CD8-positive, alpha-beta memory T cell (primary cell): ENCODE data around the gene GCN1. TPM values are rescaled to one million over a fixed set of nuclear protein-coding genes. Genes with fewer than 3 reads are reported as not detected.
A peak's percentile ranks its signal among the peaks of the same experiment; 100 is the strongest.

Experiments used
- CTCF ChIA-PET: fragments of 350-600 bp; sonication (Branson Sonifier 250); formaldehyde crosslinking; loops from one replicate; lab custom pipeline; 2021; ENCODE audit warnings: antibody characterized with exemption; lab: Charles Lee
- POLR2A ChIA-PET: fragments of 350-600 bp; sonication (Branson Sonifier 250); formaldehyde crosslinking; loops from one replicate; lab custom pipeline; 2021; ENCODE audit warnings: antibody characterized with exemption; lab: Charles Lee
- DNase-seq, 5 donors: peaks; one replicate each; pipeline versions ENCODE4 v3.0.0 to v3.0.0-alpha.2; 2020 to 2022; ENCODE audit warnings: mixed read lengths in 1 of 5
- H3K27ac ChIP-seq: one replicate; pipeline ENCODE4 v1.7.0; 2013; ENCODE audit warnings: low read depth, mild to moderate bottlenecking, low read length, moderate library complexity
- H3K27me3 ChIP-seq: 2 replicates; pipeline ENCODE4 v1.7.0; 2013; ENCODE audit warnings: low read length, mild to moderate bottlenecking; ENCODE audit not compliant: insufficient read depth, poor library complexity, severe bottlenecking
- H3K36me3 ChIP-seq: 2 replicates; pipeline ENCODE4 v1.7.0; 2013; ENCODE audit warnings: mild to moderate bottlenecking, low read length, moderate library complexity; ENCODE audit not compliant: insufficient read depth
- H3K4me1 ChIP-seq: 2 replicates; pipeline ENCODE4 v1.7.0; 2013; ENCODE audit warnings: mild to moderate bottlenecking, low read length, moderate library complexity; ENCODE audit not compliant: insufficient read depth
- H3K4me3 ChIP-seq: 2 replicates; pipeline ENCODE4 v1.7.0; 2013; ENCODE audit warnings: mild to moderate bottlenecking, low read length
- H3K9me3 ChIP-seq: 2 replicates; pipeline ENCODE4 v1.7.0; 2013; ENCODE audit warnings: mild to moderate bottlenecking, low read length
- H3K27ac Mint-ChIP-seq, 8 donors: one replicate each; pipeline ENCODE4 v1.8.0; 2020 to 2021; ENCODE audit warnings: mixed read lengths in 8 of 8, mild to moderate bottlenecking in 6 of 8, inconsistent platforms in 3 of 8, moderate library complexity in 3 of 8
- H3K27me3 Mint-ChIP-seq, 2 donors: one replicate each; pipeline ENCODE4 v1.8.0; 2020 to 2021; ENCODE audit warnings: mixed read lengths in 2 of 2, mild to moderate bottlenecking in 1 of 2, moderate library complexity in 1 of 2
- H3K36me3 Mint-ChIP-seq, 3 donors: one replicate each; pipeline ENCODE4 v1.8.0; 2020 to 2021; ENCODE audit warnings: mixed read lengths in 3 of 3, inconsistent platforms in 1 of 3, mild to moderate bottlenecking in 1 of 3
- H3K4me1 Mint-ChIP-seq, 3 donors: one replicate each; pipeline ENCODE4 v1.8.0; 2020 to 2021; ENCODE audit warnings: mixed read lengths in 3 of 3, inconsistent platforms in 1 of 3, mild to moderate bottlenecking in 1 of 3
- H3K4me3 Mint-ChIP-seq, 7 donors: one replicate each; pipeline ENCODE4 v1.8.0; 2020 to 2021; ENCODE audit warnings: mixed read lengths in 7 of 7, mild to moderate bottlenecking in 6 of 7, moderate library complexity in 4 of 7, inconsistent platforms in 2 of 7
- H3K9me3 Mint-ChIP-seq, 5 donors: one replicate each; pipeline ENCODE4 v1.8.0; 2020 to 2022; ENCODE audit warnings: mixed read lengths in 5 of 5, mild to moderate bottlenecking in 3 of 5, moderate library complexity in 2 of 5, inconsistent platforms in 1 of 5
- polyA plus RNA-seq: library from polyadenylated mRNA; unstranded; fragments of 300-500 nt; fragmentation: Illumina TruSeq; gene quantifications from one replicate; pipeline ENCODE4 v1.2.3, GENCODE V29; 2021
- total RNA-seq, 2 experiments: library from RNA; stranded (reverse); gene quantifications; one replicate each; pipeline ENCODE4 v1.2.3, GENCODE V29; 2021

GCN1 gene
- total and polyA plus RNA-seq, 3 experiments from 2014 or later, result 30.0 to 157 (median 150) TPM

DNA sequence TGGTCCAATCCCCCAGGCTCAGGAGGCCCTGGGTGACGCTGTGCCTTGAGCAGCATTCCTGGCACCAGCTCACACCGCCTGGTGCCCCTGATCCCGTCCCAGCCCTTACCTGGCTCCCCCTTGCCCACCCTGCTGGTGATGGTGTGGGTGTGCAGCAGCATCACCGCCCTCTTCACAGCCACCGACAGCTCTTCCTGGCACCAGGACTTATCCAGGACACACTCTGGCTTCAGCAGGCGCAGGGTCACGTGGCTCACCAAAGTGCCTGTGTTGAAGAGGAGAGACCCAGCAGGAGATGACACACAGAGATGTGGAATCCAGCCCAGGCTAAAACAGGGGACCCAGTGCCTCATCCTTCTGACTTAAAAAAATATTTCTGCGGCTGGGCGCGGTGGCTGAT is 36.2 kb downstream of the GCN1 start:
- no peaks in the 10 kb centered on the region for H3K27me3 Mint-ChIP-seq
- no peak for DNase-seq
- Histone ChIP-seq H3K27me3 (no peaks in the 10 kb centered on the region), H3K36me3 (peaks cover 79% of the 10 kb centered on the region), H3K9me3 (no peaks in the 10 kb centered on the region), H3K4me1 (no peaks in the 10 kb centered on the region), H3K4me3 (no peak overlapping the region), H3K27ac (no peak overlapping the region)
- ChIA-PET POLR2A (interaction anchor here (0.6 kb wide), 1 partner anchor 1791 kb away, joined by 6 read pairs; no protein-coding TSS in a partner anchor), CTCF (no interaction called here)
- H3K9me3 Mint-ChIP-seq, result no peaks in the 10 kb centered on the region
- peaks cover 13 to 17% (median 16%) of the 10 kb centered on the region in 3 donors for H3K4me1 Mint-ChIP-seq
- peak overlapping the region in 1 of 8 donors; percentile 32 for H3K27ac Mint-ChIP-seq
- H3K4me3 Mint-ChIP-seq, result no peak overlapping the region
- H3K36me3 Mint-ChIP-seq, result peaks cover 8 to 99% (median 13%) of the 10 kb centered on the region in 3 donors

DNA sequence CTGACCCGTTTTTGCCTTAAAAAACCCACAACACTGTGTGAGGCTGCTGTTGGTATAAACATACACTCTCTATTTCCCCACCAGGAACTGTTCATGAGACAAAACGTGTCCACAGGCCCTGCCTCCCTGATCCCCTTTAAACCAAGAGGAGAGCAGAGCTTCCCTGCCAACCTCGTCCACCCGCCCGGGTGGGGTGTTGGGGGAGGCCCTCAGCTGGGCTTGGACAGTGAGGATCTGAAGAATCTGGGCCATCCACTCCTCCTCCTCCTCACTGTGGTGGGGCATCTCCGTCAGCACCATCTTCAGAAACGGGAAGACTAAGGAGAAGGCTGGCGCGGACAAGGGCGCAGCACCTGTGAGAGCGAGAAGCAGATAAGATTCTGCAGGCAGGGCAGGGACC is 36.8 kb downstream of the GCN1 start:
- Mint-ChIP-seq H3K36me3 (peaks cover 8 to 99% (median 15%) of the 10 kb centered on the region in 3 donors), H3K9me3 (no peaks in the 10 kb centered on the region), H3K27ac (peak overlapping the region in 2 of 8 donors; percentile 32 to 42), H3K4me3 (no peak overlapping the region), H3K27me3 (no peaks in the 10 kb centered on the region), H3K4me1 (peaks cover 13 to 17% (median 16%) of the 10 kb centered on the region in 3 donors)
- Histone ChIP-seq H3K4me3 (no peak overlapping the region), H3K9me3 (no peaks in the 10 kb centered on the region), H3K27me3 (no peaks in the 10 kb centered on the region), H3K36me3 (peaks cover 79% of the 10 kb centered on the region), H3K4me1 (no peaks in the 10 kb centered on the region), H3K27ac (no peak overlapping the region)
- POLR2A ChIA-PET, result interaction anchor here (0.6 kb wide), 2 partner anchors 31 to 1791 kb away, joined by 3 to 6 read pairs; no protein-coding TSS in a partner anchor
- CTCF ChIA-PET, result no interaction called here
- no peak for DNase-seq

DNA sequence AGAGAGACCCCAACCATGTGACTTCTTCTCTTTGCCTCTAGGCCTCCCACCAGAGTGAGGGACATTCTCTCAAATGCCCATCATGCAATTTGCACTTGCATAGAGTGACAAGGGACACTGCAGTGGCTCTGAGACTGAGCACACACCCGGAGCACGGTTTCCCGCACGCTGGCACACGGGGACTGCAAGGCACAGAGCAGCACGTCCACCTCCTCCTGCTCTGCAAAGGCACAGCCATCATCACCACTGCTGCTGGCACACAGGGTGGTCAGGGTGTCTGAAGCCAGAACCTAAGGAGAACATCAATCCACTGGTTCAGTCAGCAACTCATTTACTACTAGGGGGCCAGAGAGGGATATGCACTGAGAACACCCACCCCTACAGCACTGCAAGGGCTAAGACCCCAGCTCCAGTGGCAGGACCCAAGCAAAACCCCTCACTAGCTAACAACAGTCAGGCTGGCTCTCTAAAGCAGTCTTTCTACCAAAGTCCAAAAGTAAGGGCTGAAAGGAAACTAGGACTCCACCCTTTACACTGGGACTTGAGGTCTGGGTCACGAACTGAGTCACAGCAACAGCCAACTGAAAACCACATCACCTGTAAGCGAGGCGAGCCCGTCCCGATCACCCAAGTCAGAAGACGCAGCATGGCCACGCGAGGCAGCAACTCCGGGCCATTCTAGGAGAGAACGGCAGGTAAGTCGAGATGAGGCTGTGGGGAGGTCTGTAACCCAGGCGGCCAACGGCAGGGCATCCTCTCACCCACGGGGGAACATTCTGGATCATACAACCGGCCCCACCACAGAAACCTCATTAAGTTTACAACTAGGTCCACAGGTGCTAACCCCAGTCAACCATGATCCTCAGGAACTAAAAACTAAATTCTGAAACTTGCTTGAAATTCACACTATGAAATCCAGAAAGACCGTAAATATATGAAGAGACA is 37.9 kb downstream of the GCN1 start:
- no peaks in the 10 kb centered on the region for H3K27me3 ChIP-seq
- no peak overlapping the region for H3K27ac ChIP-seq
- Mint-ChIP-seq H3K4me3 (peak overlapping the region in 3 of 7 donors; percentile 17 to 59 (median 24)), H3K36me3 (peaks cover 8 to 95% (median 17%) of the 10 kb centered on the region in 3 donors), H3K4me1 (peaks cover 13 to 17% (median 16%) of the 10 kb centered on the region in 3 donors), H3K27me3 (no peaks in the 10 kb centered on the region), H3K9me3 (no peaks in the 10 kb centered on the region), H3K27ac (peak overlapping the region in 7 of 8 donors; percentile 29 to 93 (median 46))
- H3K36me3 ChIP-seq, result peaks cover 68% of the 10 kb centered on the region
- DNase-seq, result no peak
- no peak overlapping the region for H3K4me3 ChIP-seq
- H3K9me3 ChIP-seq, result no peaks in the 10 kb centered on the region
- CTCF ChIA-PET, result no interaction called here
- no peaks in the 10 kb centered on the region for H3K4me1 ChIP-seq
- POLR2A ChIA-PET, result no interaction called here

DNA sequence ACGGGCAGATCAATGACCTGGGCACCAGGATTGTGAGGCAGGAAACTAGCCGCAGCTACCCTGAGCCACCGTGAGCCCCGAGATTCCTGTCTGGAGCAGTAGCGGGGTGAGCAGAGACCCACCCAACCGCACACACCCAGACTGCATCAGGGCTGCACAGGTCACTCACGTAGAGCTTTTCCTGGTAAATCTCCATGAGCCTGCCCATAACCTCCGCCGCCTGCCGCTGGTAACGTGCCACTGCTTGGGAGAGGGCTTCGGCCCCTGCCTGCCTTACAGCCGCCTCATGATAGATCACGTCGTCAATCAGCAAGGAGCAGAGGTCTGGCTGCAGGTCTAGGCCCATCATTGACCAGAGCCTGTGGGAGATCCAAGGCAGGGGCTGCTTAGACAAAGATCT is 39.4 kb downstream of the GCN1 start:
- Histone ChIP-seq H3K27me3 (no peaks in the 10 kb centered on the region), H3K4me3 (no peak overlapping the region), H3K9me3 (no peaks in the 10 kb centered on the region), H3K36me3 (peaks cover 65% of the 10 kb centered on the region), H3K4me1 (no peaks in the 10 kb centered on the region), H3K27ac (no peak overlapping the region)
- CTCF ChIA-PET, result no interaction called here
- no peak overlapping the region for H3K4me3 Mint-ChIP-seq
- peak overlapping the region in 1 of 8 donors; percentile 63 for H3K27ac Mint-ChIP-seq
- H3K36me3 Mint-ChIP-seq, result peaks cover 0 to 94% (median 11%) of the 10 kb centered on the region in 3 donors
- no peak for DNase-seq
- POLR2A ChIA-PET, result no interaction called here
- no peaks in the 10 kb centered on the region for H3K27me3 Mint-ChIP-seq
- H3K4me1 Mint-ChIP-seq, result peaks cover 13 to 17% (median 16%) of the 10 kb centered on the region in 3 donors
- no peaks in the 10 kb centered on the region for H3K9me3 Mint-ChIP-seq

DNA sequence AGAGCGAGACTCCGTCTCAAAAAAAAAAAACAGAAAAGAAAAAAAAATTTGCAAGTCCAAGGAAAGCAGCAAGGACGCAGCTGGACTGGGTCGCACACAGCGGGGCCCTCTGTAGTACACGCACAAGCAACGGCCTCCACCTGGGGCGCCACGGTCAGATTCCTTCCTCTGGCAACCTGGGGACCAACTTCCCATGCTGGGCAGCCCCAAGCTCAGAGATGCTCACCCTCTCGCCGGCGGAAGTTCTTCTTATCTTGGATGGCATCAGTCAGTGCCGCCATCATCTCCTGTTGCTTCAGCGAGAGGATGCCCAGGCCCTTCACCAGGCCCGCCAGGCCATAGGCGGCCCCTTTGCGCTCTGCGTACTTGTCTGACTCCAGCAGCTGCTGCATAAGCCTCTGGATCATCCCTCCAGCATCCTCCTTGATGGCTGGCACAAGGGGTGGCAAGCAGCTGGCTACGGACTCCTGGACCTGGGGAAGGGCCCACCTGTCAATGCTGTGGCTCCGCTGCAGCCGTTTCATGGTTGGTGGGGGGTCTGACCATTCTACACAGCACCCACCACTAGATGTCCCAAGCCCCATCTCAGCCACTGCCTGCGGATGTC is 43.5 kb downstream of the GCN1 start:
- H3K4me3 Mint-ChIP-seq, result no peak overlapping the region
- H3K27ac Mint-ChIP-seq, result no peak overlapping the region
- Histone ChIP-seq H3K4me3 (no peak overlapping the region), H3K27me3 (no peaks in the 10 kb centered on the region), H3K27ac (no peak overlapping the region), H3K9me3 (no peaks in the 10 kb centered on the region), H3K4me1 (no peaks in the 10 kb centered on the region), H3K36me3 (peaks cover 74% of the 10 kb centered on the region)
- H3K9me3 Mint-ChIP-seq, result no peaks in the 10 kb centered on the region
- peaks cover 0 to under 1% (median 0%) of the 10 kb centered on the region in 3 donors for H3K4me1 Mint-ChIP-seq
- no peaks in the 10 kb centered on the region for H3K27me3 Mint-ChIP-seq
- H3K36me3 Mint-ChIP-seq, result peaks cover 6 to 91% (median 19%) of the 10 kb centered on the region in 3 donors
- ChIA-PET CTCF (interaction anchor here (1.5 kb wide), 1 partner anchor 77 kb away, joined by 3 read pairs; no protein-coding TSS in a partner anchor), POLR2A (no interaction called here)
- DNase-seq, result no peak

DNA sequence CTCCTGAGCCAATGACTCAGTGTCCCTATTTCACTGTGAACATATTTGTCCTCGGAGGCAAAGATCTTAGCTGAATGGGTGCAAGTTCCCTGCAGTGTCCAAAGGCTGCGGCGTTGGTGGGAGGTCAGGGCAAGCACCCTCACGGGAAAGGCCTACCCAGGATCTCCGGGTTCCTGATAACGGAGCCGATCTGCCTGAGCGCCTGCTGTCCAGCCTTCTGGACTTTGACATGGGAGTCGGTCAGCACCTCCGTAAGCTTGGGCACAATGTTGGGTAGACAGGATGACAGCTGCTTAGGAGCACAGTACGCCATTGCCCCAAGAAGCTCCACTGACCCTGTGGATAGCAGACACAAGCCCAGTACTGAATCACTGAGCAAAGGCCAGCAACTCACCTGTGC is 46.5 kb downstream of the GCN1 start:
- ChIA-PET CTCF (no interaction called here), POLR2A (no interaction called here)
- no peaks in the 10 kb centered on the region for H3K4me1 ChIP-seq
- Mint-ChIP-seq H3K9me3 (no peaks in the 10 kb centered on the region), H3K36me3 (peaks cover 6 to 86% (median 16%) of the 10 kb centered on the region in 3 donors), H3K27ac (no peak overlapping the region), H3K4me1 (no peaks in the 10 kb centered on the region), H3K27me3 (no peaks in the 10 kb centered on the region), H3K4me3 (no peak overlapping the region)
- H3K27ac ChIP-seq, result no peak overlapping the region
- no peak for DNase-seq
- no peak overlapping the region for H3K4me3 ChIP-seq
- H3K9me3 ChIP-seq, result no peaks in the 10 kb centered on the region
- H3K27me3 ChIP-seq, result no peaks in the 10 kb centered on the region
- peaks cover 64% of the 10 kb centered on the region for H3K36me3 ChIP-seq

DNA sequence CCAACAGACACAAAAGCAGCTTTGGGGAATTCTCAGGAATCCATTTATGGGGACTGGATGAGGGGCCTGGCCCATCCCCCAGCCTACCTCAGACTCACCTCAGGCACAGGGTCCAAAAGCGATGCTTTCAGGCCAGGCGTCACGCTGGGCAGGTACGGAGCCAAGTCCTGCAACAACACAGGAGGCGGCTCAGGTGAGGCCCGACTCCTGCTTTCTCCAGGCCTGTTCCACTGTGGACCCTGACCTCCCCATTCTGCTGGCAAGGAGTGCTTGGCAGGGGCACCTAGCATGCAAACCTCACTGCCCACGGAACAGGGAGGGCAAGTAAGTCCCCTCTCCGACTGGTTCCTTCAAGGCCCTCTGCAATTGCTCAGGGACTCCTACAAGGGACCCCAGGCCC is 49.4 kb downstream of the GCN1 start:
- DNase-seq, result no peak
- Mint-ChIP-seq H3K27me3 (no peaks in the 10 kb centered on the region), H3K4me3 (no peak overlapping the region), H3K9me3 (no peaks in the 10 kb centered on the region), H3K36me3 (peaks cover 10 to 90% (median 28%) of the 10 kb centered on the region in 3 donors), H3K27ac (peak overlapping the region in 1 of 8 donors; percentile 5), H3K4me1 (no peaks in the 10 kb centered on the region)
- no peaks in the 10 kb centered on the region for H3K9me3 ChIP-seq
- POLR2A ChIA-PET, result no interaction called here
- CTCF ChIA-PET, result no interaction called here
- H3K36me3 ChIP-seq, result peaks cover 76% of the 10 kb centered on the region
- no peaks in the 10 kb centered on the region for H3K4me1 ChIP-seq
- H3K27ac ChIP-seq, result no peak overlapping the region
- H3K4me3 ChIP-seq, result no peak overlapping the region
- no peaks in the 10 kb centered on the region for H3K27me3 ChIP-seq

DNA sequence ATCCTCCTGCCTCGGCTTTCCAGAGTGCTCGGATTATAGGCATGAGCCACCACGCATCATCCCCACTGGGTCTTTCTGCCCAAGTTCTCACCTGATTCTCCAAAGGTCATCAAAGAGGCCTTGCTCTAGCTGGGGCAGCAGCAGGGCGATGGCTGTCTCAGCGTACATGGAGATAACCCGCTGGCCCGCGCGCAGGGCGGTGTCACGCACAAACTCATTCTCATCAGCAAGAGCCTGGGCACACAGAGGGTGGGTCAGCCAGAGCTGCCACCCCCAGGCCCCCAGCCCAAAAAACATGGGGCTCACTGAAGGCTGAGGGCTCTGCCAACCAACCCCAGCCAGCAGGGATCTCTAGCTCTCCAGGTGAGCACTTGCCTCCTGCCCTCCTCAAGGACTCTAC is 50.3 kb downstream of the GCN1 start:
- no peaks in the 10 kb centered on the region for H3K27me3 ChIP-seq
- H3K27me3 Mint-ChIP-seq, result no peaks in the 10 kb centered on the region
- CTCF ChIA-PET, result no interaction called here
- no peak overlapping the region for H3K27ac ChIP-seq
- no peak overlapping the region for H3K27ac Mint-ChIP-seq
- no peaks in the 10 kb centered on the region for H3K4me1 ChIP-seq
- H3K4me3 Mint-ChIP-seq, result no peak overlapping the region
- DNase-seq, result no peak
- POLR2A ChIA-PET, result no interaction called here
- peaks cover 69% of the 10 kb centered on the region for H3K36me3 ChIP-seq
- no peaks in the 10 kb centered on the region for H3K4me1 Mint-ChIP-seq
- H3K9me3 Mint-ChIP-seq, result no peaks in the 10 kb centered on the region
- no peaks in the 10 kb centered on the region for H3K9me3 ChIP-seq
- H3K4me3 ChIP-seq, result no peak overlapping the region
- peaks cover 14 to 90% (median 33%) of the 10 kb centered on the region in 3 donors for H3K36me3 Mint-ChIP-seq
